MM.1S (cell line): ENCODE results near the gene PPA1.

Experiments used
- DNase-seq: peaks from one replicate; pipeline ENCODE4 v3.0.0-alpha.2; 2015
- H2AFZ ChIP-seq: fragments of 300-600 bp; sonication (generic); 2 replicates; pipeline ENCODE4 v1.6.0; 2016; ENCODE audit warnings: antibody characterized with exemption, low read length
- H3F3A ChIP-seq: fragments of 300-600 bp; sonication (generic); 2 replicates; pipeline ENCODE4 v1.6.1; 2016; ENCODE audit warnings: mild to moderate bottlenecking, antibody characterized with exemption, low read length, moderate library complexity, mixed read lengths; ENCODE audit not compliant: insufficient read depth
- H3K27ac ChIP-seq: fragments of 300-600 bp; sonication (generic); 2 replicates; pipeline ENCODE4 v1.5.1; 2016; ENCODE audit warnings: mild to moderate bottlenecking, low read length
- H3K27me3 ChIP-seq: fragments of 300-600 bp; sonication (generic); replicated peaks from 2 replicates; pipeline ENCODE4 v1.6.0; 2016; ENCODE audit warnings: low read length; ENCODE audit not compliant: insufficient read depth
- H3K36me3 ChIP-seq: fragments of 300-600 bp; sonication (generic); replicated peaks from 2 replicates; pipeline ENCODE4 v1.6.1; 2016; ENCODE audit warnings: mild to moderate bottlenecking, low read length, mixed read lengths; ENCODE audit not compliant: insufficient read depth
- H3K4me1 ChIP-seq: fragments of 300-600 bp; sonication (generic); 2 replicates; pipeline ENCODE4 v1.6.1; 2016; ENCODE audit warnings: low read length, mixed read lengths
- H3K4me2 ChIP-seq: fragments of 300-600 bp; sonication (generic); 2 replicates; pipeline ENCODE4 v1.6.0; 2016; ENCODE audit warnings: low read depth, low read length
- H3K4me3 ChIP-seq: fragments of 300-600 bp; sonication (generic); 2 replicates; pipeline ENCODE4 v1.5.1; 2016; ENCODE audit warnings: low read length, mixed read lengths
- H3K79me2 ChIP-seq: fragments of 300-600 bp; sonication (generic); 2 replicates; pipeline ENCODE4 v1.6.1; 2016; ENCODE audit warnings: mixed run types, low read length, mixed read lengths
- H3K9ac ChIP-seq: fragments of 300-600 bp; sonication (generic); 2 replicates; pipeline ENCODE4 v1.6.1; 2016; ENCODE audit warnings: low read length, mixed read lengths
- H3K9me2 ChIP-seq: fragments of 300-600 bp; sonication (generic); replicated peaks from 2 replicates; pipeline ENCODE4 v1.6.1; 2016; ENCODE audit warnings: mild to moderate bottlenecking, low read length, mixed read lengths; ENCODE audit not compliant: insufficient read depth
- H3K9me3 ChIP-seq: fragments of 300-600 bp; sonication (generic); replicated peaks from 2 replicates; pipeline ENCODE4 v1.6.1; 2016; ENCODE audit warnings: mild to moderate bottlenecking, low read length, mixed read lengths; ENCODE audit not compliant: insufficient read depth
- H4K20me1 ChIP-seq: fragments of 300-600 bp; sonication (generic); 2 replicates; pipeline ENCODE4 v1.6.1; 2016; ENCODE audit warnings: mild to moderate bottlenecking, low read length, moderate library complexity, mixed read lengths; ENCODE audit not compliant: insufficient read depth
- EZH2 ChIP-seq: fragments of 300-600 bp; sonication (generic); optimal IDR thresholded peaks from 2 replicates; pipeline ENCODE3; 2017; ENCODE audit warnings: low read depth, mild to moderate bottlenecking, antibody characterized with exemption, low read length, mixed read lengths
- EZH2phosphoT487 ChIP-seq: fragments of 300-600 bp; sonication (generic); IDR thresholded peaks from 2 replicates; pipeline ENCODE4 v1.6.1; 2018; ENCODE audit warnings: antibody characterized with exemption, low read length
- TF ChIP-seq, protein P1 (sequence below): fragments of 300-600 bp; sonication (generic); IDR thresholded peaks from 2 replicates; pipeline ENCODE4 v1.5.1; 2016; ENCODE audit warnings: antibody characterized with exemption, low read length, mixed read lengths

Gene PPA1

DNA sequence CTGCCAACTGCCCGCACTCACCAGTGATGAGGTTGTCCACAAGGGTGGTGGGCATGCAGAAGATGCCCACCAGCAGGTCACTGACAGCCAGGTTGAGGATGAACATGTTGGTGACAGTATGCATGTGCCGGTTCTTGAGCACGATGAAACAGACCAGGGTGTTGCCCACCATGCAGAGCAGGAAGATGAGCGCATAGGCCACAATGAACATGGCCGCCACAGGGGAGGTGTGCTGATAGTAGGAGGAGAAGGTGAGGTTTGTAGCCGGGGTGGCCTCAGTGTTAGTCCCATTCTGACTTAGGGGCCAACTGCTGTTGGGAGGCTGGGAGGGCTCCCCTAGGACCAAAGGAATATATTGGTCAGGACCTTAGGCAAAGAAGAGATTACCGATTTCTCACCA lies 32.8 kb upstream of the PPA1 start:
- H3F3A ChIP-seq: peaks cover 13% of the 10 kb centered on the region
- no peaks in the 10 kb centered on the region for H4K20me1 ChIP-seq
- H2AFZ ChIP-seq: no peak overlapping the region
- peaks cover 35% of the 10 kb centered on the region for H3K4me1 ChIP-seq
- no peak overlapping the region for H3K9ac ChIP-seq
- H3K36me3 ChIP-seq: no peaks in the 10 kb centered on the region
- no peaks in the 10 kb centered on the region for H3K9me2 ChIP-seq
- H3K27me3 ChIP-seq: no peaks in the 10 kb centered on the region
- no peak overlapping the region for H3K27ac ChIP-seq
- no peaks in the 10 kb centered on the region for H3K79me2 ChIP-seq
- H3K4me3 ChIP-seq: no peak overlapping the region
- H3K4me2 ChIP-seq: no peak overlapping the region
- TF ChIP-seq, protein P1, sequence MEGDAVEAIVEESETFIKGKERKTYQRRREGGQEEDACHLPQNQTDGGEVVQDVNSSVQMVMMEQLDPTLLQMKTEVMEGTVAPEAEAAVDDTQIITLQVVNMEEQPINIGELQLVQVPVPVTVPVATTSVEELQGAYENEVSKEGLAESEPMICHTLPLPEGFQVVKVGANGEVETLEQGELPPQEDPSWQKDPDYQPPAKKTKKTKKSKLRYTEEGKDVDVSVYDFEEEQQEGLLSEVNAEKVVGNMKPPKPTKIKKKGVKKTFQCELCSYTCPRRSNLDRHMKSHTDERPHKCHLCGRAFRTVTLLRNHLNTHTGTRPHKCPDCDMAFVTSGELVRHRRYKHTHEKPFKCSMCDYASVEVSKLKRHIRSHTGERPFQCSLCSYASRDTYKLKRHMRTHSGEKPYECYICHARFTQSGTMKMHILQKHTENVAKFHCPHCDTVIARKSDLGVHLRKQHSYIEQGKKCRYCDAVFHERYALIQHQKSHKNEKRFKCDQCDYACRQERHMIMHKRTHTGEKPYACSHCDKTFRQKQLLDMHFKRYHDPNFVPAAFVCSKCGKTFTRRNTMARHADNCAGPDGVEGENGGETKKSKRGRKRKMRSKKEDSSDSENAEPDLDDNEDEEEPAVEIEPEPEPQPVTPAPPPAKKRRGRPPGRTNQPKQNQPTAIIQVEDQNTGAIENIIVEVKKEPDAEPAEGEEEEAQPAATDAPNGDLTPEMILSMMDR: no peak
- TF ChIP-seq EZH2phosphoT487 (no peak), EZH2 (no peak)
- DNase-seq: no peak
- no peaks in the 10 kb centered on the region for H3K9me3 ChIP-seq

DNA sequence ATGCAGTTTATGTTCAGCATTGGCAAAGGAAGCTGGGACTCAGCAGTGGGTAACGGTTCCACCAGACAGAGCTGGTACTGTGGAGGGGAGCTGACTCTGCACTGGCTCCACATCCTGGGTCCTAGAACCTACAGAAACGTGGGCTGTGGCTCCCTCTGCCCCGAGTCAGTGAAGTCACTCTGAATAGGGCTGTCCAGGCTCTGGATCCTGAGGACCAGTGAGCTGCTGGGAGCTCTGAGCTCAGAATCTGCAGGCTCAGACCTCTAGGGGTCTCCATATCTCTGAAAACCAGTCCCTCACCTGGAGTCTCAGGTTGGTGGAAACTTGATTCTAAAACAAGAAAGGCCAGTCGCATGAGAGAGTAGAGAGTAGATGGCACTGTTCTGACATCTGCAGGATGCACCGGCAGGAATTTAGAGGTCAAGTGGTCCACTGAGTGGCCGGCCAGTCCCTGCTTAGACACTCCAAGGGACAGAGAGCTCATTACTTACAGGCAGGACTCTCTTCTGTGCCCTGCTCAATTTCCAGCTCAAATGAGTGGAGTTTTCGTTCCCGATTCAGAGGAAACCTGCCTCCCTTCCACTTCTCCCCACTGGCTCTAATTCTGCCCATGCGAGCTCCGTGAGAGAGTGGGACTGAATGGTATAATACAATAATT lies 31.9 kb upstream of the PPA1 start:
- H3K9ac ChIP-seq: no peak overlapping the region

DNA sequence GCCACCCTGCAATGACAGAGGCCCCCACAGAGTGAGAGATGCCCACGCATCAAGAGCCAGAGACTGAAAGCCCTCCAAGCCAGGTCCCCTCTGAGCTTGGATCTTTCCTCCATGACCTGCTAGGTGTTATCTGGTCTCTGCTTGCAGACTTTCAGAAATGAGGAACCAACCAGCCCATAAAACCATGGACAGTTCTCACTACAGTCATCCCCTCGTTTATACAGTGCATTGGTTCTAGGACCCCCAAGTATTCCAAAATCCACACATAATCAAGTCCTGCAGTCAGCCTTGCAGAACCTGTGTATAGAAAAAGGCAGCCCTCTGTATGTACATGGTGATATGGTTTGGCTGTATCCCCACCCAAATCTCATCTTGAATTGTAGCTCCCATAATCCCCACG lies 27.5 kb upstream of the PPA1 start:
- H3K9ac ChIP-seq: no peak overlapping the region
- no peaks in the 10 kb centered on the region for H3K9me3 ChIP-seq
- no peaks in the 10 kb centered on the region for H3K9me2 ChIP-seq
- H3K27ac ChIP-seq: no peak overlapping the region
- H2AFZ ChIP-seq: no peak overlapping the region
- 0 out of 2 replicates have a peak, but pooled peaks cover 3% of the 10 kb centered on the region for H3F3A ChIP-seq
- no peaks in the 10 kb centered on the region for H3K79me2 ChIP-seq
- H3K4me3 ChIP-seq: no peak overlapping the region
- peaks cover 5% of the 10 kb centered on the region; the same call in 1 of the 2 replicates for H3K4me1 ChIP-seq
- no peaks in the 10 kb centered on the region for H3K27me3 ChIP-seq
- no peak overlapping the region for H3K4me2 ChIP-seq
- H4K20me1 ChIP-seq: no peaks in the 10 kb centered on the region
- no peaks in the 10 kb centered on the region for H3K36me3 ChIP-seq
- DNase-seq: no peak
- no peak for TF ChIP-seq EZH2
- TF ChIP-seq, protein P1: no peak
- no peak for TF ChIP-seq EZH2phosphoT487

More for the DNA sequence above, 31.9 kb upstream of the PPA1 start:
- Histone ChIP-seq H3F3A (peaks cover 5% of the 10 kb centered on the region; the same call in 1 of the 2 replicates), H4K20me1 (no peaks in the 10 kb centered on the region), H3K9me3 (no peaks in the 10 kb centered on the region), H3K4me2 (no peak overlapping the region), H3K79me2 (no peaks in the 10 kb centered on the region), H3K36me3 (no peaks in the 10 kb centered on the region), H3K4me1 (peaks cover 26% of the 10 kb centered on the region), H3K9me2 (no peaks in the 10 kb centered on the region), H2AFZ (peak overlapping the region; percentile 37; the same call in 1 of the 2 replicates), H3K4me3 (no peak overlapping the region), H3K27me3 (no peaks in the 10 kb centered on the region), H3K27ac (no peak overlapping the region)
- TF ChIP-seq EZH2 (no peak), EZH2phosphoT487 (no peak)
- TF ChIP-seq, protein P1: peak; percentile 66
- peak; percentile 80 for DNase-seq
